ENCODE data around the gene TSPAN5.

Gene TSPAN5

DNA sequence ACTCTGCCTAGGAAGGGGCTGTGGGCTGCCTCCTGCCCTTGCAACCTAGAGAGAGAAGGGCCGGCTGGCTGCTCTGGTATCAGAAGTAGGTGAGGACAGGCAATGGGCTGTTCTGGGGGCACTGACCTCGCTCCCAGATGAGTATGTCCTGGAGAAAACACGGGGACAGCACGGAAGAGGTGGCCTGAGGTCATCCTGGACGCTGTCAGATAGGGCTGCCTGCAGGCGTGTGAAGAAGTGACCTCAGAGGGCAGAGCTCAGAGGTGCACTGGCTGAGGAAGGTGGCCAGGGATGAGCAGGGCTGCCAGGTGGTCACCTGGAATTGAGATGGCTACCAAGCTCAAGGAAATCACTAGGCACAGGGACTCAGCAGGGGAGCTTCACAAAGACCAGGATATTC is 159.6 kb downstream of the TSPAN5 start:
- Histone ChIP-seq H3K4me3 (replicated peaks; ENCODE audit: low read depth, low read length) (no peak overlapping the region), H3K27me3 (replicated peaks; ENCODE audit: control insufficient read depth, insufficient read depth, low read length) (no peaks in the 10 kb centered on the region; the same call in none of the 2 replicates), H3K36me3 (ENCODE audit: control insufficient read depth, insufficient read depth, low read length) (no peaks in the 10 kb centered on the region)
- TF ChIP-seq, protein P1, sequence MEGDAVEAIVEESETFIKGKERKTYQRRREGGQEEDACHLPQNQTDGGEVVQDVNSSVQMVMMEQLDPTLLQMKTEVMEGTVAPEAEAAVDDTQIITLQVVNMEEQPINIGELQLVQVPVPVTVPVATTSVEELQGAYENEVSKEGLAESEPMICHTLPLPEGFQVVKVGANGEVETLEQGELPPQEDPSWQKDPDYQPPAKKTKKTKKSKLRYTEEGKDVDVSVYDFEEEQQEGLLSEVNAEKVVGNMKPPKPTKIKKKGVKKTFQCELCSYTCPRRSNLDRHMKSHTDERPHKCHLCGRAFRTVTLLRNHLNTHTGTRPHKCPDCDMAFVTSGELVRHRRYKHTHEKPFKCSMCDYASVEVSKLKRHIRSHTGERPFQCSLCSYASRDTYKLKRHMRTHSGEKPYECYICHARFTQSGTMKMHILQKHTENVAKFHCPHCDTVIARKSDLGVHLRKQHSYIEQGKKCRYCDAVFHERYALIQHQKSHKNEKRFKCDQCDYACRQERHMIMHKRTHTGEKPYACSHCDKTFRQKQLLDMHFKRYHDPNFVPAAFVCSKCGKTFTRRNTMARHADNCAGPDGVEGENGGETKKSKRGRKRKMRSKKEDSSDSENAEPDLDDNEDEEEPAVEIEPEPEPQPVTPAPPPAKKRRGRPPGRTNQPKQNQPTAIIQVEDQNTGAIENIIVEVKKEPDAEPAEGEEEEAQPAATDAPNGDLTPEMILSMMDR (IDR thresholded peaks at IDR 0.05; ENCODE audit: insufficient read depth, low read length, poor library complexity, severe bottlenecking), result no peak
- no peak for DNase-seq (ENCODE audit: extremely low read depth, insufficient read length)

DNA sequence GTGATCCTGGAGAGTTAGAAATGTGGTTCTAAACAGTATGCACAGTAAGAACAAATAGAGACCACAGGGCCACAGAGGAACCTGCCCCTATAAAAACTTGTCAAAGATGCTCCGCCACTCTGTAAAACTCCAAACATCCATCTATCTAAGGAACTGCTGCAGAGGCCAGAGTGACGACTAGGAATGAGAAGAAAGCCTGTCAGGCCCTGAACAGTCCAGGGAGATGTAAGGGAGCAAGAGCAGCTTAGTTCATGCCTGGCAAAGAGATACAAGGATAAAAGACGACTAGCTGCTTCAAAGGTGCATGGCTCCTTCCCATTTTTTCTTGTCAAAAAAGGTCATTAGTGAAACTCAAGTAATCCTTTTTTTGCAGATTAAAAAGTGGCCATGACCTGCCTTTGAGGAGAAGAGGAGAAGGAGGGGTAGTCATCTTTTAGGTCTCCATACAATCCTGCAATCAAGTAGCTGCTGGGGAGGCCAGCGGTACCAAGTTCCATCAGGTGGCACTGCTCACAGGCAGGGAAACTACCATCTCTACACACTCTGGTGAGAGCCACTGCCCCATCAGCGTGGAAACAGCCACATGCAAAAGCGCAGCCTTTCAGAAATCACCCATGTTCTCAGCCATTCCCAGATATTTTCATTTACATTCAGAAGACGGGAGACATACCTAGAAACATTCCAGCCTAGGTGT is 162.1 kb downstream of the TSPAN5 start:
- no peaks in the 10 kb centered on the region for H3K36me3 ChIP-seq (ENCODE audit: control insufficient read depth, insufficient read depth, low read length)
- TF ChIP-seq, protein P1 (IDR thresholded peaks at IDR 0.05; ENCODE audit: insufficient read depth, low read length, poor library complexity, severe bottlenecking), result no peak
- DNase-seq (ENCODE audit: extremely low read depth, insufficient read length), result no peak
- no peak overlapping the region for H3K4me3 ChIP-seq (replicated peaks; ENCODE audit: low read depth, low read length)
- no peaks in the 10 kb centered on the region; the same call in none of the 2 replicates for H3K27me3 ChIP-seq (replicated peaks; ENCODE audit: control insufficient read depth, insufficient read depth, low read length)

DNA sequence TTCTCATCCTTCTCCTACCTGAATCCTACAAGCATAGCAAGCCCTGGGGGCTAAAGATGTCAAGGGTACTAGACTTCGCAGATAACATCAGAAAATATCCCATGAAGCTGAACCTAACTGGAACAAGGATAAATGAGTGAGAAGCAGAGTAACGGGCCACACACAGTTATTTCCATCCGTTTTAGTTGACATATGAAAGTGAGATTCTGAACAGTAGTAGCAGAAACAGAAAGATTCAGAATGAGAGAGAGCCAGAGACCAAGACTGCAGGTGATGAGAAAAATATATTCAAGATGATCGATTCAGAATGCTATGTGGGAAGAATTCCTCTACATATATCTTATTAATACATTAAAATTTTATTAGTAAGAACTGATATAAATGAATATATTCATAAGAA is 165.1 kb downstream of the TSPAN5 start:
- H3K4me3 ChIP-seq (replicated peaks; ENCODE audit: low read depth, low read length), result no peak overlapping the region
- TF ChIP-seq, protein P1 (IDR thresholded peaks at IDR 0.05; ENCODE audit: insufficient read depth, low read length, poor library complexity, severe bottlenecking), result no peak
- H3K36me3 ChIP-seq (ENCODE audit: control insufficient read depth, insufficient read depth, low read length), result no peaks in the 10 kb centered on the region
- no peaks in the 10 kb centered on the region; the same call in none of the 2 replicates for H3K27me3 ChIP-seq (replicated peaks; ENCODE audit: control insufficient read depth, insufficient read depth, low read length)
- DNase-seq (ENCODE audit: extremely low read depth, insufficient read length), result no peak

DNA sequence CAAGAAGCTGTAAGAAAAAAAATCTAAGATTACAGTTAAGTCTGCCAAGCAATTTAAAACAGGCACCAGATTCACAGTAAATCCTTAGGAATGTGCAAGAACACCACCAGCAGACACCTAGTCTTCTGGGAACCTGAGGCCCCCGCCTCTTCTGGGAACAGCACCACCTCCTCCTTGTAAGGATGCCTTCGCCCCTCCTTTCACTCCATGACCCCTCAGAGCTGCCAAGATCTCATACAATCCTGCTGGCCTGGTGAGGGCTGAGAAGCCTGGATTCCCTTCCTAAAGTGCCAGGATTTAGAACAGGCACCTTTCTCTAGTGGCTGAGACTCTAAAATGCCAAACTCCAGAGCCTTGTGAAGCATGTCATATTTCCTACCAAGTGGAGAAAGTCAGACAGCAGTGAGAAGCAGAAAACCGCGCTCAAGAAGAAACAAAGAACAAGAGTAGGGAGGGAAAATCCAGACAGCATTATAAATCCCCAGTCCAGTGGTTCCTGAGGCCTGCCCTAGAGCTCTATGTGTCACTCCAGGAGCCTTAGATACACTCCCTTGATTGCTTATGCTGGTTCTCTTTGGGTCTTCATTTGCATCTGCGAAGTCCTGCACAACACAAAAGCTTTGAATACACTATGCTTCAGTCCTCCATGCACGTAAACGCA is 166.4 kb downstream of the TSPAN5 start:
- H3K4me3 ChIP-seq (replicated peaks; ENCODE audit: low read depth, low read length), result no peak overlapping the region
- DNase-seq (ENCODE audit: extremely low read depth, insufficient read length), result no peak
- TF ChIP-seq, protein P1 (IDR thresholded peaks at IDR 0.05; ENCODE audit: insufficient read depth, low read length, poor library complexity, severe bottlenecking), result no peak
- no peaks in the 10 kb centered on the region; the same call in none of the 2 replicates for H3K27me3 ChIP-seq (replicated peaks; ENCODE audit: control insufficient read depth, insufficient read depth, low read length)
- no peaks in the 10 kb centered on the region for H3K36me3 ChIP-seq (ENCODE audit: control insufficient read depth, insufficient read depth, low read length)

DNA sequence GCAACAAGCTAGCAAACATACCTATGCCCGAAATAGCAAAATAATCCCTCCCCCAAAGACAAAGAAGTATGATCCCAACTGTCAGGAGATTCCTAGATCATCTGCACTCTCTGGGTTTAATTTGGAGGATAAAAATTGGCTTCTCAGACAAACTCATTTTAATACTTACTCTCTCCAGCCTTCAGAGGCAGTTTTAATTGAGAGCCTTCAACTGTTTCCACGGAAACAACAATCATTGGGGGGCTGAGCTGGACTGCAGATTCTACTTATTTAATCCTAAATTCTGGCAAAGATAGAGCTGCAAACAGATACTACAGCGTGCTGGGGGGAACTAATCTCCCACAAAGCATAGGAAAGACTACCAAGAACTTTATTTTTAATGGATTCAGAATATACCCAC is 168.2 kb downstream of the TSPAN5 start:
- H3K27me3 ChIP-seq (replicated peaks; ENCODE audit: control insufficient read depth, insufficient read depth, low read length), result no peaks in the 10 kb centered on the region
- no peak for DNase-seq (ENCODE audit: extremely low read depth, insufficient read length)
- TF ChIP-seq, protein P1 (IDR thresholded peaks at IDR 0.05; ENCODE audit: insufficient read depth, low read length, poor library complexity, severe bottlenecking), result no peak
- H3K4me3 ChIP-seq (replicated peaks; ENCODE audit: low read depth, low read length), result no peak overlapping the region
- no peaks in the 10 kb centered on the region for H3K36me3 ChIP-seq (ENCODE audit: control insufficient read depth, insufficient read depth, low read length)

All from GM06990 (cell line).